GM04504 (cell line): ENCODE results near the gene FAR2.
"Not testable (repeated sequence)": the region's sequence is repeated elsewhere in the genome, so short reads cannot be mapped to it uniquely, and the experiment has no call there.

Experiments
- DNase-seq: peaks from one replicate; pipeline ENCODE4 v3.0.0-alpha.2; 2012; ENCODE audit warnings: low read depth

Gene FAR2

GRCh38 chr12:29148911-29149690, at the start of gene FAR2:
Gene FAR2, plus strand, starts transcription at chr12:29149278. Its CDS starts 121,172 bp downstream, at chr12:29270450.
- DNase-seq = no peak

GRCh38 chr12:29102741-29103140, 46.3 kb upstream of the FAR2 start:
- no peak for DNase-seq

GRCh38 chr12:29103539-29103974, 45.5 kb upstream of the FAR2 start:
- no peak for DNase-seq

GRCh38 chr12:29104516-29104915, 44.6 kb upstream of the FAR2 start:
- no peak for DNase-seq

- DNase-seq = no peak
These were observed 38.3 kb upstream of the FAR2 start for GRCh38 chr12:29110506-29111442.

- DNase-seq = no peak
These were observed 36.0 kb upstream of the FAR2 start for GRCh38 chr12:29113101-29113500.

- DNase-seq = no peak
These were observed 32.7 kb upstream of the FAR2 start for GRCh38 chr12:29116414-29116813.

GRCh38 chr12:29131539-29131938, 17.5 kb upstream of the FAR2 start:
- DNase-seq = peak; percentile 32

GRCh38 chr12:29132316-29132715, 16.8 kb upstream of the FAR2 start:
- no peak for DNase-seq

GRCh38 chr12:29133181-29133580, 15.9 kb upstream of the FAR2 start:
- no peak for DNase-seq

GRCh38 chr12:29133680-29134079, 15.4 kb upstream of the FAR2 start:
- DNase-seq = no peak

GRCh38 chr12:29138256-29138655, 10.8 kb upstream of the FAR2 start:
- DNase-seq = not testable (repeated sequence)

- DNase-seq = not testable (repeated sequence)
These were observed 10.2 kb upstream of the FAR2 start for GRCh38 chr12:29138855-29139254.

GRCh38 chr12:29145372-29146170, 3.5 kb upstream of the FAR2 start:
- DNase-seq = no peak

- DNase-seq = no peak
These were observed 2.9 kb upstream of the FAR2 start for GRCh38 chr12:29146196-29146595.

GRCh38 chr12:29147731-29148595, 1.1 kb upstream of the FAR2 start:
- DNase-seq = no peak

GRCh38 chr12:29148596-29148910, 525 bp upstream of the FAR2 start:
- no peak for DNase-seq

GRCh38 chr12:29149691-29150281, 708 bp downstream of the FAR2 start:
- DNase-seq = no peak

GRCh38 chr12:29150462-29150861, 1.4 kb downstream of the FAR2 start:
- DNase-seq = no peak

- DNase-seq = no peak
These were observed 3.3 kb downstream of the FAR2 start for GRCh38 chr12:29152223-29152868.
